ENCODE measurements around the gene ITLN2.
"Not testable (repeated sequence)": the region's sequence is repeated elsewhere in the genome, so short reads cannot be mapped to it uniquely, and the experiment has no call there.

The ITLN2 gene

DNA sequence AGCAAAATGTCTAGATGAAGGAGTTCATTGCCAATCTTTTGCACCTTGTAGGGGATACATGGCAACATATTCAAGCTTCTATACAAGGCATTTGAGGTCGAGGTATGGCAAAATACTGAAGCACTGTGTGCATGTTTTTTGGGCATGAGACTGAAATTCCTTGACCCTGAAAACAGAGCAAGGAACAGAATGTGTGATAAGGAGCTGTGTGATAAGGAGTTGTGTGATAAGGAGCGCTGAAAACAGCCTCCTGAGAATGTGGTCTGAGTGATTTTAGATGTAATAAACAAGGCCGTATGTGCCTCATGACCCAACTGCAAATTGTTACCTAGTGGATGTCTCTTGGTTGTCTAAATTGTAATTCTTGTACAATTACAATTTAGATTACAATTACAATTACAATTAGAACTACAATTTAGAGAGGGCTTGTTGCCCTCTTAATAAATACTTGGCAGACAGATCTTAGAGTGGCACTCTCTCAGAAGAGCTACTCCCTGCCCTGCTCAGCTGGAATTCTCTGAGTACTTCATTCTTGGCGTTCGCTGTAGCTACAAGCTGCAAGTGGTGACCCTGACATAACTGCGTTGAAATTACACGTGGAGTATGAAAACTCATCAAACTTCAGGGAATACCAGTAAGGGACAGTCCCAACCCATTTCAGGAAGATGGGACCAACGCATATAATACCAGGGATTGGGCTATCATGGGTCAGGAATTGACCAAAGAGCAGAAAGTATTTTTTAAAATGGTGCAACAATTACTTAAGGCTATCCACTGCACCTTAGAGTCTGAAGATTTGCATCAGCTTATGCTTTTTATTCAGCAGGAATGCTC lies 49.6 kb downstream of the ITLN2 start:
- DNase-seq = no peak

DNA sequence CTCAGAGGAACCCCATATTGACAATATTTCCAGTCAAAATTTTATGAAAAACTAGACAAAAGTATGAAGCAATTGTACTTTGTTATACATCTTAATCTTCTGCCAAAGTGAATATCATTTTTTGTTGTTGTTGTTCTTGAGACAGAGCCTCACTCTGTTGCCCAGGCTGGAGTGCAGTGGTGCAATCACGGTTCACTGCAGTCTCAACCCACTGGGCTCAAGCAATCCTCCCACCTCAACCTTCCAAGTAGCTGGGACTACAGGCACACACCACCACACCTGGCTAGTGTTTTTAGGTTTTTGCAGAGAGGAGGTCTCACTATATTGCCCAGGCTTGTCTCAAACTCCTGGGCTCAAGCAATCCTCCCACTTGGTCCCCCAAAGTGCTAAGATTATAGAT lies 52.4 kb downstream of the ITLN2 start:
- not testable (repeated sequence) for DNase-seq

DNA sequence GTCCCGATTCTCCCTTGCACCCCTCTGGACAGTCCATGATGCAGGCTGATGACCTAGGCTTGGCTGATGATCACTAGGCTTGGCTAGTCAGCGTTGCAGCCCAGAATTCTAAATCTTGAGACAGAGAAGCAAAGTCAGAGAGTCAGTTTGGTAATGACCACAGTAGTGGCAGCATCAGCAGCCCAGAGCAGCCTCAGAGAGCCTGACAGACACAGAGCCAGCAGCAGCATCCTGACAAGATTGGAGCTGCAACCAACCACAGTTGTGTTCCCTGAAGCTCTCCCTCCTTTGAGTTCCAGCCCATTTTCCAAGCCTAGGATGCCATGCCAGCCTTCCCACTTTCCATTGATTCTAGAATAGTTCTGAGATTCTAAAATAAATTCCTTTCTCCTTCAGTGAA lies 52.8 kb downstream of the ITLN2 start:
- no peak for DNase-seq

DNA sequence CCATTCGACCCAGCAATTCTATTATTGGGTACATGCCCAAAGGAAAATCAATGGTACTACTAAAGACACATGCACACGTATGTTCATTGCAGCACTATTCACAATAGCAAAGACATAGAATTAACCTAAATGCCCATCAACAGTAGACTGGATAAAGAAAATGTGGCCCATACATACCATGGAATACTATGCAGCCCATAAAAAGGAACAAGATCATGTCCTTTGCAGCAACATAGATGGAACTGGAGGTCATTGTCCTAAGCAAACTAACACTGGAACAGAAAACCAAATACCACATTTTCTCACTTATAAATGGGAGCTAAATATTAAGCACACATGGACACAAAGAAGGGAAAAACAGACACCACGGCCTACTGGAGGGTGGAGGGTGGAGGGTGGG lies 53.9 kb downstream of the ITLN2 start:
- not testable (repeated sequence) for DNase-seq
